ENCODE data around the gene EDARADD. TPM values are rescaled to one million over a fixed set of nuclear protein-coding genes. Genes with fewer than 3 reads are reported as not detected.
A peak's percentile ranks its signal among the peaks of the same experiment; 100 is the strongest.

EDARADD gene
- polyA plus RNA-seq, 4 donors = 1.3 to 8.6 (median 6.8) TPM

- no peak for DNase-seq (ENCODE audit: low read depth in 4 of 4, low spot score in 3 of 4)
These were observed 3.1 kb upstream of the EDARADD start for GRCh38 chr1:236391008-236391407.

GRCh38 chr1:236392182-236392581 is 1.9 kb upstream of the EDARADD start:
- no peak for DNase-seq (ENCODE audit: low read depth in 4 of 4, low spot score in 3 of 4)

- DNase-seq (ENCODE audit: low read depth in 4 of 4, low spot score in 3 of 4) = peak in 3 of 4 donors; percentile 12 to 32 (median 18)
These were observed 768 bp downstream of the EDARADD start for GRCh38 chr1:236394879-236395229.

- DNase-seq (ENCODE audit: low read depth in 4 of 4, low spot score in 3 of 4) = peak in 3 of 4 donors; percentile 8 to 35 (median 29)
These were observed 1.3 kb downstream of the EDARADD start for GRCh38 chr1:236395230-236395946.

GRCh38 chr1:236395947-236396664 is 2.0 kb downstream of the EDARADD start:
- DNase-seq (ENCODE audit: low read depth in 4 of 4, low spot score in 3 of 4) = peak in 1 of 4 donors; percentile 18

- no peak for DNase-seq (ENCODE audit: low read depth in 4 of 4, low spot score in 3 of 4)
These were observed 2.6 kb downstream of the EDARADD start for GRCh38 chr1:236396665-236397043.

GRCh38 chr1:236397173-236397759 is 3.2 kb downstream of the EDARADD start:
- DNase-seq (ENCODE audit: low read depth in 4 of 4, low spot score in 3 of 4) = no peak

GRCh38 chr1:236398538-236398937 is 4.5 kb downstream of the EDARADD start:
- DNase-seq (ENCODE audit: low read depth in 4 of 4, low spot score in 3 of 4) = no peak

GRCh38 chr1:236400061-236400603 is 6.0 kb downstream of the EDARADD start:
- peak in 1 of 4 donors; percentile 7 for DNase-seq (ENCODE audit: low read depth in 4 of 4, low spot score in 3 of 4)

GRCh38 chr1:236401698-236402097 is 7.6 kb downstream of the EDARADD start:
- DNase-seq (ENCODE audit: low read depth in 4 of 4, low spot score in 3 of 4) = no peak

- no peak for DNase-seq (ENCODE audit: low read depth in 4 of 4, low spot score in 3 of 4)
These were observed 10.0 kb downstream of the EDARADD start for GRCh38 chr1:236403905-236404696.

GRCh38 chr1:236407059-236407458 is 13.0 kb downstream of the EDARADD start:
- no peak for DNase-seq (ENCODE audit: low read depth in 4 of 4, low spot score in 3 of 4)

- DNase-seq (ENCODE audit: low read depth in 4 of 4, low spot score in 3 of 4) = no peak
These were observed 19.6 kb downstream of the EDARADD start for GRCh38 chr1:236413688-236414087.

- no peak for DNase-seq (ENCODE audit: low read depth in 4 of 4, low spot score in 3 of 4)
These were observed 22.1 kb downstream of the EDARADD start for GRCh38 chr1:236416165-236416564.

- no peak for DNase-seq (ENCODE audit: low read depth in 4 of 4, low spot score in 3 of 4)
These were observed 23.2 kb downstream of the EDARADD start for GRCh38 chr1:236417336-236417735.

GRCh38 chr1:236419502-236419901 is 25.4 kb downstream of the EDARADD start:
- no peak for DNase-seq (ENCODE audit: low read depth in 4 of 4, low spot score in 3 of 4)

- DNase-seq (ENCODE audit: low read depth in 4 of 4, low spot score in 3 of 4) = no peak
These were observed 26.9 kb downstream of the EDARADD start for GRCh38 chr1:236421022-236421421.

GRCh38 chr1:236421850-236422516 is 27.9 kb downstream of the EDARADD start:
- no peak for DNase-seq (ENCODE audit: low read depth in 4 of 4, low spot score in 3 of 4)

GRCh38 chr1:236422517-236422876 is 28.4 kb downstream of the EDARADD start:
- no peak for DNase-seq (ENCODE audit: low read depth in 4 of 4, low spot score in 3 of 4)

GRCh38 chr1:236425031-236425663 is 31.1 kb downstream of the EDARADD start:
- no peak for DNase-seq (ENCODE audit: low read depth in 4 of 4, low spot score in 3 of 4)
